GM13977 (cell line): ENCODE results near the gene USP44.
"Not testable (repeated sequence)": the region's sequence is repeated elsewhere in the genome, so short reads cannot be mapped to it uniquely, and the experiment has no call there.

Experiments used
- DNase-seq: peaks from one replicate; pipeline ENCODE4 v3.0.0; 2012; ENCODE audit warnings: low spot score
- in situ Hi-C: fragments of 300-500 bp; cut with MboI; formaldehyde crosslinking; loops from one replicate; pipeline ENCODE4 v1.12.0; 2022; ENCODE audit warnings: low sequenced_read_pairs, low pct_unique_long_range_greater_than_20kb, mixed read lengths, inconsistent platforms; ENCODE audit not compliant: unreplicated experiment
- TF ChIP-seq, protein P1 (sequence below): IDR thresholded peaks from 2 replicates; pipeline ENCODE4 v1.5.1; 2012; ENCODE audit warnings: mild to moderate bottlenecking, control low read depth; ENCODE audit not compliant: insufficient read depth; ENCODE audit errors: extremely low read depth, missing control alignments

USP44 gene

DNA sequence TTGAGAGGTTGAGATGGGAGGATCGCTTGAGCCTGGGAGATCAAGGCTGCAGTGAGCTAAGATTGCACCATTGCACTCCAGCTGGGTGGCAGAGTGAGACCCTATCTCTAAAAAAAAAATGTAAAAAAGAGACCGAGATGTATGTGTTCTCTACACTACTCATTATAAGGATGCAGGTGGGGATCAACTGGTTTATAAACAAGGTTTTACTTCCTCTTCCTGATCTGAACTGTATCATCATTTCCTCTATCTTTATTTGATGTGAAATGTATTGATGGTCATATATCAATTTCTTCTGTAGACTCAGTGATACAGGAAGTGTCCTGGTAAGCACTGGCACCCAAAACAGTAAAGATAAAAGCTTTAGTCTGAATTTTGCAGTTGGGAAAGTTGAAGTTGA is 20.1 kb upstream of the USP44 start:
- no peak for DNase-seq
- TF ChIP-seq, protein P1, sequence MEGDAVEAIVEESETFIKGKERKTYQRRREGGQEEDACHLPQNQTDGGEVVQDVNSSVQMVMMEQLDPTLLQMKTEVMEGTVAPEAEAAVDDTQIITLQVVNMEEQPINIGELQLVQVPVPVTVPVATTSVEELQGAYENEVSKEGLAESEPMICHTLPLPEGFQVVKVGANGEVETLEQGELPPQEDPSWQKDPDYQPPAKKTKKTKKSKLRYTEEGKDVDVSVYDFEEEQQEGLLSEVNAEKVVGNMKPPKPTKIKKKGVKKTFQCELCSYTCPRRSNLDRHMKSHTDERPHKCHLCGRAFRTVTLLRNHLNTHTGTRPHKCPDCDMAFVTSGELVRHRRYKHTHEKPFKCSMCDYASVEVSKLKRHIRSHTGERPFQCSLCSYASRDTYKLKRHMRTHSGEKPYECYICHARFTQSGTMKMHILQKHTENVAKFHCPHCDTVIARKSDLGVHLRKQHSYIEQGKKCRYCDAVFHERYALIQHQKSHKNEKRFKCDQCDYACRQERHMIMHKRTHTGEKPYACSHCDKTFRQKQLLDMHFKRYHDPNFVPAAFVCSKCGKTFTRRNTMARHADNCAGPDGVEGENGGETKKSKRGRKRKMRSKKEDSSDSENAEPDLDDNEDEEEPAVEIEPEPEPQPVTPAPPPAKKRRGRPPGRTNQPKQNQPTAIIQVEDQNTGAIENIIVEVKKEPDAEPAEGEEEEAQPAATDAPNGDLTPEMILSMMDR: no peak
- in situ Hi-C loops: no loop called here

DNA sequence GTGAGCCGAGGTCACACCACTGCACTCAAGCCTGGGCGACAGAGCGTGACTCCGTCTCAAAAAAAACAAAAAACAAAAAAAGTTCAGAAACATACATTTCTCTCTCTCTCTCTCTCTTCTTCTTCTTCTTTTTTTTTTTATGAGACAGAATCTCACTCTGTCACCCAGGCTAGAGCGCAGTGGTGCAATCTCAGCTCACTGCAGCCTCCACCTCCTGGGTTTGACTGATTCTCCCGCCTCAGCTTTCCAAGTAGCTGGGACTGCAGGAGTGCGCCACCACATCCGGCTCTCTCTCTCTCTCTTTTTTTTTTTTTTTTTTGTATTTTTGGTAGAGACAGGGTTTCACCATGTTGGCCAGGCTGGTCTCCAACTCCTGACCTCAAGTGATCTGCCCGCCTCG is 16.8 kb upstream of the USP44 start:
- DNase-seq, in situ Hi-C loops: not testable (repeated sequence)

DNA sequence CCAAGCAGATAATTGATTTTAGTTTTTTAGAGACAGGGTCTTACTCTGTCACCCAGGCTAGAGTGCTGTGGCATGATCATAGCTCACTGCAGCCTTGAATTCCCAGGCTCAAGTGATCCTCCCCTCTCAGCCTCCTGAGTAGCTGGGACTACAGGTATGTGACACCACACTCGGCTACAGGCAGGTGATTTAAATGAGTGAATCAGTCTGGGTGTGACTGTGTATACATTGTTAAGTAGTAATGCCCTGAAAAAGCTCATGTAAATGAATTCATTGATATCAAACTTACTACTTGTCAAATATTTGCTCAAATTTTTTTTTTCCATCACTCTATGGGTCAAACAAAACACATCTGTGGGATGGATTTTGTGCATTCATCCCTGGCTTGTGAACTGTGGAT is 6.3 kb upstream of the USP44 start:
- no peak for DNase-seq
- TF ChIP-seq, protein P1: no peak
- in situ Hi-C loops: no loop called here

DNA sequence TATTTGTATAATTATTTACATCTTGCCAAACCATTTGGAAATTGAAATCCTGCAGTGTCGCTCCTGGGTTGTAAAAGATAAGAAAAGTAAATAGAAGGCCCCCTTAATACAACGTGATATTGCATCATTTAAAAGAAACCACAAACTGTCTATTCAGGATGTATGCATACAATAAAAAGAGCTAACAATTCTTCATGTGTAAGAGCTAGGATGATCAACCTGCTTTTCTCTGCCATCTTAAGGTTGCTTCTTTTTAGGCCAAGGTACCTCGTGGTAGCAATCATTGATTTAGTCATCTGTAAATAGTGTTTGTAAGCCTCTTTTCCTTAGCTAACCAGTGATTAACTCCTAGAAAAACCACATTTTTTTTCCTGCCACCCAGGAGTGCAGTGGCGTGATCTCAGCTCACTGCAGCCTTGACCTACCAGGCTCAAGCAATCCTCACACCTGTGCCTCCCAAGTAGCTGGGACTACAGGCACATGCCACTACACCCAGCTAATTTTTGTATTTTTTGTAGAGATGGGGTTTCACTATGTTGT is 3.3 kb upstream of the USP44 start:
- DNase-seq: no peak
- in situ Hi-C loops: no loop called here
- TF ChIP-seq, protein P1: no peak

DNA sequence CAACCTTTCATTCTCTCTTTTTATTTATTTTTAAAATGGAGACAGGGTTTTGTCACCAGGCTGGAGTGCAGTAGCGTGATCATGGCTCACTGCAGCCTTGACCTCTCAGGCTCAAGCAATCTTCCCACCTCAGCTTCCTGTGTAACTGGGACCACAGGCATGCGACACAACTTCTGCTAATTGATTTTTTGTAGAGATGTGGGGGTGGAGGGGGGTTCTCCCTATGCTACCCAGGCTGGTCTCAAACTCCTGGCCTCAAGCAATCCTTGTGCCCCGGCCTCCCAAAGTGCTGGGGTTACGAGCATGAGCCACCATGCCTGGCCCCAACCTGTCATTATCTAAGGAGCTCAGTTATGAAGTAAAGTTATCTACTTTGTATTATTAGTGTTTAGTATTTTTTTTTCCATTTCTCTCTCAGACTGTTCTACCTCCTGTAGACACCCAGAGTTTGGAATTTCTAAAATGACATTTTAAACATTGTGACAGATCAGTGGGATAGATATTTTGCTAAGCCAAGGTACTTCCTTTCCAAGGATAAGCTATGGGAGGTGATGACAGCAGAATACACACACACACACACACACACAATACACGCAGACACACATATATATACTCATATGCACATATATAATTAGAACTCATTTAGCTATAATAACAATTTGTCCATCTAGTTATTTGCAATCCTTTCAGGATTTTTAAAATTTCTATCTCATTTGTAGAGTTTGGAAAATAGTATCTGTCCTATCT is 2.1 kb upstream of the USP44 start:
- in situ Hi-C loops: no loop called here
- no peak for DNase-seq
- TF ChIP-seq, protein P1: no peak

DNA sequence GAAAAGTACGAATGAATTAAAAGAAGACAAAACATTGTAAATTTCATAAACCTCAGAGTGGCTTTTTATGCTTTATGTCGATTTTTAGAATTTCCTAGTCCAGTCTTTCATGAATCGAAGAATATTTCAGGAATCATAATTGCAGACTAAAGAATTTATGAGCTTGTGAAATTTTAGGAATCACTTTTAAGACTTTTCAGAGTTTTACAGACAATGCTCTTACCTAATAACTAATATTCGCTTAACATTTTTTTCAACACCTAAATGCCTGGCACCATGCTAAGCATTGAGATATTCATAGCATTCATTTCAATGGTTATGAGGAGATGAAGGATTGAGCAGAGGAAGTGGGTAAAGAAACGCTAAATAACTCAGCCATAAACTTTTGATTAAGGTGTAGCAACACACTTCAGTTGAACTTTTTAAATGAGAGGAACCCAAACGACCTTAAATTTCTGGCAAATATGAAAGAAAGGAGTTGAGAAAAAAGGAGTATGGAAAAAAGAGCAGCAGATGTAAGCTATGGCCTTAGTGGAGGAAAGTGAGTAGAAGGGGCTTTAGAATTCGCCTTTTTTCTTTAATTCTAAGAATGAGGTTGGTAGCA is 739 bp upstream of the USP44 start:
- DNase-seq: no peak
- in situ Hi-C loops: no loop called here
- TF ChIP-seq, protein P1: no peak

DNA sequence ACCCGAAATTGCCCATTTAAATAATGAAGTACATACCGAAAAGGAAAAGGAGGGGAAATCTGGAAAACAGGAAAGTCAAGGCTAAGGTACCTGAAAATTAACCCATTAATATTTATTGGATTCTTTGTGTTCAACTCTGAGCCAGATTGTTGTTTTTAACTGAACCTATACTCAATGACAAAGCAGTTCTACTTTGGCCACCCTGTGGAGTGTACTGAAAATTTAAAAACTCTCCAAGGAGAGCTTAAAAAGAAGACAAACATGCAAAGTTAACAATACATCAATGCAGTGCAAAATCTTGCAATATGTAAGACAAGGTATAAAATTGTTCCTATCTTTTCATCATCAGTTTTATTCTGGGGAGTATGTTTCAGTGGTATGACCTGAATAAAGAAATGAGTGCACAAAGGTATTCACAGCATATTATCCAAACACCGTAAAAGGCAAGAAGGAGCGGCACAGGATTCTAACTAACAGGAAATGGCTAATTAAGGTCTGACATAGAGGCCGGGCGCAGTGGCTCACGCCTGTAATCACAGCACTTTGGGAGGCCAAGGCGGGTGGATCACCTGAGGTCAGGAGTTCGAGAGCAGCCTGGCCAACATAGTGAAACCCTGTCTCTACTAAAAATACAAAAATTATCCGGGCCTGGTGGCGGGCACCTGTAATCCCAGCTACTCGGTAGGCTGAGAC is 1.7 kb downstream of the USP44 start:
- no peak for DNase-seq
- TF ChIP-seq, protein P1: no peak
- in situ Hi-C loops: no loop called here
